Activated CD8-positive, alpha-beta T cell treated with anti-CD3 and anti-CD28 coated beads for 36 hours (primary cell): ENCODE measurements around the gene NR2C1. TPM values are rescaled to one million over a fixed set of nuclear protein-coding genes. Genes with fewer than 3 reads are reported as not detected.
A peak's percentile ranks its signal among the peaks of the same experiment; 100 is the strongest.
"Not testable (repeated sequence)": the region's sequence is repeated elsewhere in the genome, so short reads cannot be mapped to it uniquely, and the experiment has no call there.

Experiments
- ATAC-seq: fragments of 200-7000 bp; cut with Tn5 transposase; one replicate; pipeline ENCODE4 v1.10.0; 2021; ENCODE audit warnings: mild to moderate bottlenecking, moderate library complexity
- CTCF ChIA-PET: fragments of 350-600 bp; sonication (Branson Sonifier 250); formaldehyde crosslinking; loops from one replicate; lab custom pipeline; 2021; ENCODE audit warnings: antibody characterized with exemption; lab: Charles Lee
- POLR2A ChIA-PET: fragments of 350-600 bp; sonication (Branson Sonifier 250); formaldehyde crosslinking; loops from one replicate; lab custom pipeline; 2021; ENCODE audit warnings: antibody characterized with exemption; lab: Charles Lee
- DNase-seq: peaks from one replicate; pipeline ENCODE4 v3.0.0-alpha.2; 2020
- H3K27ac Mint-ChIP-seq: one replicate; pipeline ENCODE4 v1.8.0; 2021; ENCODE audit warnings: mild to moderate bottlenecking, mixed read lengths
- H3K27me3 Mint-ChIP-seq: one replicate; pipeline ENCODE4 v1.8.0; 2021; ENCODE audit warnings: mixed read lengths
- H3K36me3 Mint-ChIP-seq: one replicate; pipeline ENCODE4 v1.8.0; 2021; ENCODE audit warnings: low read depth, mixed read lengths
- H3K4me1 Mint-ChIP-seq: one replicate; pipeline ENCODE4 v1.8.0; 2021; ENCODE audit warnings: low read depth, mixed read lengths
- H3K4me3 Mint-ChIP-seq: one replicate; pipeline ENCODE4 v1.8.0; 2021; ENCODE audit warnings: mild to moderate bottlenecking, moderate library complexity, mixed read lengths
- H3K9me3 Mint-ChIP-seq: one replicate; pipeline ENCODE4 v1.8.0; 2021; ENCODE audit warnings: mixed read lengths
- CTCF ChIP-seq: fragments of 200-600 bp; IDR thresholded peaks from one replicate; pipeline ENCODE4 v1.8.0; 2022; ENCODE audit warnings: antibody characterized with exemption, mild to moderate bottlenecking
- intact Hi-C: fragments of 100-400 bp; cut with micrococcal nuclease; formaldehyde crosslinking; loops from one replicate; pipeline ENCODE4 v1.10.0; 2022
- total RNA-seq, 2 experiments: library from RNA; stranded (reverse); gene quantifications; one replicate each; pipeline ENCODE4 v1.2.3, GENCODE V29; 2021

NR2C1 gene
- total RNA-seq, 2 experiments from 2014 or later, result 24.9 to 32.4 TPM

GRCh38 chr12:95105540-95105939 lies 32.1 kb upstream of the NR2C1 start:
- H3K36me3 Mint-ChIP-seq, result no peaks in the 10 kb centered on the region
- POLR2A ChIA-PET, result no interaction called here

DNA sequence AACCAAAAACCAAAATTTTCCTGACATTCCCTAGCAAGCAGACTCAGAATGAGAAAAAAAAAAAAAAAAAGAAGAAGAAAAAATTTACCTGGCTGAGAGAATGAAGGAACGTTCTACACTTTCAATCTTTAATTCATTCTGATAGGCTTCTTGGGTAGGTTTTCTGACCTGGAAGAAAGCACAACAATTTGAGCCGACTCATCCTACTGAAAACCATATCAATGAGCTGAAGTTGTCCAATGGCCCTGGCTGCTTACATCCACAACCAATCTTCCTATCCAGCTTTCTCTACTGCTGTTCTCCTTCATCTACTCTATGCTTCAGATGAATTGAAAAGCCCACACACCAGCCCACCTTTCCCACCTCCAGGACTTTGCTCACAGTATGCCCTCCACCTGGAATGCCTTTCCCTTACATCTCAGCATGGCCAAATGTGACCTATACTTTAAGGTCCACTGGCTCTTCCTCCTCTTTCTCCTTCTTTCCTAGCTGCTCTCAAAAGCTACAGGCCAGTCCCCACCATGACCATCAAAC lies 31.6 kb upstream of the NR2C1 start:
- Mint-ChIP-seq H3K27me3 (no peaks in the 10 kb centered on the region), H3K4me3 (no peak overlapping the region), H3K36me3 (no peaks in the 10 kb centered on the region), H3K9me3 (no peaks in the 10 kb centered on the region), H3K27ac (no peak overlapping the region), H3K4me1 (peaks cover 6% of the 10 kb centered on the region)
- ATAC-seq, result no peak
- TF ChIP-seq CTCF, result no peak
- CTCF ChIA-PET, result no interaction called here
- POLR2A ChIA-PET, result no interaction called here
- intact Hi-C loops, result no loop called here
- no peak for DNase-seq

More at GRCh38 chr12:95105540-95105939, 32.1 kb upstream of the NR2C1 start:
- intact Hi-C loops, result no loop called here
- ATAC-seq (no peak), DNase-seq (no peak)
- Mint-ChIP-seq H3K9me3 (no peaks in the 10 kb centered on the region), H3K27ac (no peak overlapping the region), H3K4me1 (peaks cover 6% of the 10 kb centered on the region), H3K27me3 (no peaks in the 10 kb centered on the region), H3K4me3 (no peak overlapping the region)
- TF ChIP-seq CTCF, result no peak
- CTCF ChIA-PET, result no interaction called here

DNA sequence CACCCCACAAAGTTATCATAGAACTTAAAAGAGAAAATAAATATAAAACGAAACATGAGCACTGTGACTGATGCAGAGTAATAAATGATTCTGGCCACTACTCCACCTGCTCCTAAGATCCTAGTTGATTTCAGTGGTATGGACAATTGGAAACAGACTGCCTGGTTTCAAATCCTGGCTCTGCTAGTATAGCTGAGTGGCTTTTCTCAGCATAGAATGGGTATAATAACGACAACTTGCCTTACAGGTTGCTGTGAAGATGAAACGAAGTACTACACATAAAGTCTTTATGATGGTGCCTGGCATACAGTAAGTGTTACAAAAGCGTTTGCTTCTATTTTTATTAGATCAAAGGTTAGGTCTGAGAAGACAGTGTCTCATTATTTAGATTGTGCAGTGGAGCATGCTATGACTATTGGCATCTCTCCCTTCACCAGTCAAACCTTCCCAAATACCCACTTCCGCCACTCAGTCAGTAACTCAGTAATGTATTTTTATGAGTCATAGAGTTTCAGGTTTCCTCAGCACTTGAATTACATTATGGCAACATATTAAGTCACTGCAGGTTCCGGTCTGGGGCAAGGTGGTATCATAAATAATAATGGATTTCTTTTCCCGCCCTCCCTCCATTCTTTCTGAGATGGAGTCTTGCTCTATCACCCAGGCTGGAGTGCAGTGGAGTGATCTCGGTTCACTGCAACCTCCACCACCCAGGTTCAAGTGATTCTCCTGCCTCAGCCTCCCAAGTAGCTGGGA lies 29.7 kb upstream of the NR2C1 start:
- peak overlapping the region; percentile 57 for H3K27ac Mint-ChIP-seq
- ChIA-PET POLR2A (no interaction called here), CTCF (interaction anchor here (1.1 kb wide), 1 partner anchor 14 kb away, joined by 3 read pairs; no protein-coding TSS in a partner anchor)
- no peak overlapping the region for H3K4me3 Mint-ChIP-seq
- peaks cover 6% of the 10 kb centered on the region for H3K4me1 Mint-ChIP-seq
- DNase-seq (peak; percentile 62), ATAC-seq (peak; percentile 98)
- H3K36me3 Mint-ChIP-seq, result no peaks in the 10 kb centered on the region
- no peaks in the 10 kb centered on the region for H3K27me3 Mint-ChIP-seq
- no peak for TF ChIP-seq CTCF
- intact Hi-C loops, result no loop called here
- no peaks in the 10 kb centered on the region for H3K9me3 Mint-ChIP-seq

DNA sequence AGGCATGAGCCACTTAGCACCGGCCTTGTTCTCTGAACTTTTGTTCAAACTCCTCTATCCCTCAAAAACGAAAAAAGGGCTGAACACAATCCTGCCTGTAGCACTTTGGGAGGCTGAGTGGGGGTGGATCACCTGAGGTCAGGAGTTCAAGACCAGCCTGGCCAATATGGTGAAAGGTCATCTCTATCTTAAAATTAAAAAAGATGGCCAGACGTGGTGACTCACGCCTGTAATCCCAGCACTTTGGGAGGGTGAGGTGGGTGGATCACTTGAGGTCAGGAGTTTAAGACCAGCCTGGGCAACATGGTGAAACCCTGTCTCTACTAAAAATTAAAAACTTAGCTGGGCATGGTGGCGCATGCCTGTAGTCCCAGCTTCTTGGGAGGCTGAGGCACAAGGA lies 28.5 kb upstream of the NR2C1 start:
- CTCF ChIA-PET, result interaction anchor here (1.6 kb wide), 1 partner anchor 20 kb away, joined by 3 read pairs; no protein-coding TSS in a partner anchor

GRCh38 chr12:95100264-95101190 lies 27.1 kb upstream of the NR2C1 start:
- Mint-ChIP-seq H3K4me3 (no peak overlapping the region), H3K27ac (no peak overlapping the region), H3K4me1 (peaks cover 6% of the 10 kb centered on the region), H3K9me3 (no peaks in the 10 kb centered on the region), H3K27me3 (no peaks in the 10 kb centered on the region), H3K36me3 (no peaks in the 10 kb centered on the region)
- intact Hi-C loops, result no loop called here
- POLR2A ChIA-PET, result no interaction called here
- TF ChIP-seq CTCF, result no peak
- CTCF ChIA-PET, result interaction anchor here (1.6 to 1.8 kb wide), 2 partner anchors 19 to 28 kb away, joined by 3 to 6 read pairs; no protein-coding TSS in a partner anchor
- ATAC-seq (no peak), DNase-seq (no peak)

More for the DNA sequence above, 28.5 kb upstream of the NR2C1 start:
- H3K9me3 Mint-ChIP-seq, H3K27ac Mint-ChIP-seq, H3K4me3 Mint-ChIP-seq, H3K27me3 Mint-ChIP-seq, DNase-seq, H3K4me1 Mint-ChIP-seq, POLR2A ChIA-PET, H3K36me3 Mint-ChIP-seq, ATAC-seq, intact Hi-C loops: not testable (repeated sequence)
